A549 treated with GW870086 at 1 μM for 4 hours (cell line): ENCODE results near the gene HTR3D. TPM values are rescaled to one million over a fixed set of nuclear protein-coding genes. Genes with fewer than 3 reads are reported as not detected.

Experiments
- total RNA-seq: library from RNA; stranded (reverse); fragments of 200-300 nt; extraction: Qiagen RNA extraction; gene quantifications from 5 replicates; pipeline ENCODE4 v1.2.3, GENCODE V29; 2022; ENCODE audit warnings: low read depth

Gene HTR3D, protein sequence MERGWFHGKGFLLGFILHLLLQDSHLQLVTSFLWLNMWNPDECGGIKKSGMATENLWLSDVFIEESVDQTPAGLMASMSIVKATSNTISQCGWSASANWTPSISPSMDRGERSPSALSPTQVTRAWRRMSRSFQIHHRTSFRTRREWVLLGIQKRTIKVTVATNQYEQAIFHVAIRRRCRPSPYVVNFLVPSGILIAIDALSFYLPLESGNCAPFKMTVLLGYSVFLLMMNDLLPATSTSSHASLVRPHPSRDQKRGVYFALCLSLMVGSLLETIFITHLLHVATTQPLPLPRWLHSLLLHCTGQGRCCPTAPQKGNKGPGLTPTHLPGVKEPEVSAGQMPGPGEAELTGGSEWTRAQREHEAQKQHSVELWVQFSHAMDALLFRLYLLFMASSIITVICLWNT
- not detected in 5 replicates for total RNA-seq

DNA sequence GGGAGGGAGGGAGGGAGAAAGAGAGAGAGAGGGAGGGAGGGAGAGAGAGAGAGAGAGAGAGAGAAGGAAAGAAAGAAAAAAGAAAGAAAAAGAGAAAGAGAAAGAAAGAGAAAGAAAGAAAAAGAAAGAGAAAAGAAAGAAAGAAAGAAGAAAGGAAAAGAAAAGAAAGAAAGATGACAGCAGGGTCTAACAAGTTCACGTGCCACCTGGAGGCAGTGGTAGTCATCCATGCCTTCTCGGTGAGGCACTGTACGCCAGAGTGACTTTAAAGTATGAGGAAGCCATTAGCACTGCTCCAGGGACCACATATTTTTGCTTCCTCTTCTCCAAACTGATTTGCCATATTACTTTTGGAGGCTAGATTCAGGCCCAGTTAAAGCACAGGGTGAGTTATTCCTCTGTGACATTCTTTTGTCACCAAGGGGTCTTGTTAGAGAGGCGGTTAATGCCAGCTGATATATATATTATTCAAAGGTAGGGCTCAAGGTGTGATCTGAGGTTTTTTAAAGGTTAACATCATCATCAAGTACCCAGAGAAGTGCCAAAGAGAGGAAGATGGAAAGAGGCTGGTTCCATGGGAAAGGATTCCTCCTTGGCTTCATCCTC is at the start of gene HTR3D:
Gene HTR3D (plus strand): TSS at position 556 of the 606 bp plus-strand sequence. CDS start 0 bp downstream, at position 556.

DNA sequence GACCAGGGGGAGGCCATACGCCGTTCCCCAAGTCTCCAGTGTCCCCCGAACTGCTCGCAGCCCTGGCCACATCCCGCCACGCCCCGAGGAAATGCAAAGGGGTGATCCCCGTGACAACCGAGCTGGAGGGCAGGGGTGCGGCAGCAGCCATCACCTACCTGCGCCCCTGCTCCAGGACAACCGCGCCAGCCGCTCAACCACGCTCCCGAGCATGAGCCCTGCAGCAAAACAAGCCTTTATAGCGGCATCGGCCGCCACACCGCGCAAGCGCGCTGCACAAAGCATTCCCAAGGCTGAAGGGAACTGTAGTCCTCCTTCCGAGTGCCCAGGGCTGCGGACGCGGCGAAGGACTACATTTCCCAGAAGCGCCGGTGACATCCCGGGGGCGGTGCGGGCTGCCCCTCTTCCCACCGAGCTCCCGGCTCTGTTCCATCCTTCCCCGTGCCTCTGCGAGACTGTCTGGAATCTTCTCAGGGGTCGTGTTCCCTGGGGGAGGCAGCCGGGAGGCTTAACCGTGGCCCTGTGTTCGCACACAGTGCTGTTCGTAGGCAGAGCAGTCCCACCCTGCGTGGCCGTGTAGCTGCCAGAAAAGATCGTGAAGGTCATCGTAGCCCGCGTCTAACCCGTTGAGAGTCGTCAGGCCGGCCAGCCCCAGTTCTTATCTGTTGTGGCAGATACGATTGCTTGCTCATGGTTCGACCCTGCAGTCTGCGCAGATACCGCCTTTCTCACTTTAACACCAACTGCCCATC is 13.7 kb upstream of the HTR3D start, which contains the start of gene ABCC5:
Gene ABCC5 (minus strand): TSS at position 213 of the 752 bp plus-strand sequence. CDS start 3,492 bp downstream, outside the sequence.

DNA sequence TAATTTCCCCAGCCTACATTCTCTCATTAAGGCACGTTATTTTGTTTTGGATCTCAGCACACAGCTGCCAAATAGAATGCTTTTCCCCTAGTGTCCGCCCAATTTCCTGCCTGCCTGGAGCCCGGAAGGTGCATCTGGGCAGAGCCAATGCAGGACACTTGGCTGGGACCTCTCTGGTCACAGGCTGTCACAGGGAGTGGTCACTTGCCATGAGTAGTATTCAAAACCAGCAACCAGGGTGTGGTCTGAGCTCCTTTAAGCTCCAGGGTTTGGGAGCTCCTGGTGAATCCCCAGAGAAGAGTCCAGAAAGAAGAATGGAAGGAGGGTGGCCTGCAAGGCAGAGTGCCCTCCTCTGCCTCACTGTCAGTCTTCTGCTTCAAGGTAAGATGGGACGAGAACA is 21.2 kb downstream of the HTR3D start, which contains the start of gene HTR3C:
Gene HTR3C (plus strand): TSS at position 281 of the 400 bp plus-strand sequence. CDS start 34 bp downstream, at position 315.

Other genes with a start within 250 kb of the HTR3D start
- 6.3 to 7.1 TPM (median 6.5 TPM) in 5 replicates for gene MAP6D1, start 206.2 kb upstream of the HTR3D start, total RNA-seq
- gene PARL, start 146.9 kb upstream of the HTR3D start, total RNA-seq = 64.6 to 75.1 TPM (median 68.8 TPM) in 5 replicates
- 12.1 to 17.6 TPM (median 16.2 TPM) in 5 replicates for gene ABCC5, start 13.9 kb upstream of the HTR3D start, total RNA-seq
- not detected in 5 replicates for gene HTR3C, start 21.3 kb downstream of the HTR3D start, total RNA-seq
- not detected in 5 replicates for gene HTR3E, start 65.3 kb downstream of the HTR3D start, total RNA-seq
- gene EIF2B5, start 103.6 kb downstream of the HTR3D start, total RNA-seq = 25.0 to 31.4 TPM (median 27.9 TPM) in 5 replicates
- gene DVL3, start 123.6 kb downstream of the HTR3D start, total RNA-seq = 17.8 to 25.7 TPM (median 24.7 TPM) in 5 replicates
- gene AP2M1, start 143.1 kb downstream of the HTR3D start, total RNA-seq = 286 to 311 TPM (median 306 TPM) in 5 replicates
- 29.7 to 34.8 TPM (median 32.7 TPM) in 5 replicates for gene ABCF3, start 154.5 kb downstream of the HTR3D start, total RNA-seq
- 0.33 to 0.62 TPM (median 0.52 TPM) in 5 replicates for gene VWA5B2, start 197.8 kb downstream of the HTR3D start, total RNA-seq
- 61.0 to 74.5 TPM (median 68.7 TPM) in 5 replicates for gene ALG3, start 217.2 kb downstream of the HTR3D start, total RNA-seq
- 8.7 to 13.2 TPM (median 12.4 TPM) in 5 replicates for gene EEF1AKMT4, start 217.9 kb downstream of the HTR3D start, total RNA-seq
- gene CAMK2N2, start 229.8 kb downstream of the HTR3D start, total RNA-seq = 0.80 to 1.7 TPM (median 1.4 TPM) in 5 replicates
- gene ECE2, start 244.3 kb downstream of the HTR3D start, total RNA-seq = not detected in 5 replicates